ENCODE data around the gene EEF1G.
"Not testable (repeated sequence)": the region's sequence is repeated elsewhere in the genome, so short reads cannot be mapped to it uniquely, and the experiment has no call there.

The EEF1G gene

DNA sequence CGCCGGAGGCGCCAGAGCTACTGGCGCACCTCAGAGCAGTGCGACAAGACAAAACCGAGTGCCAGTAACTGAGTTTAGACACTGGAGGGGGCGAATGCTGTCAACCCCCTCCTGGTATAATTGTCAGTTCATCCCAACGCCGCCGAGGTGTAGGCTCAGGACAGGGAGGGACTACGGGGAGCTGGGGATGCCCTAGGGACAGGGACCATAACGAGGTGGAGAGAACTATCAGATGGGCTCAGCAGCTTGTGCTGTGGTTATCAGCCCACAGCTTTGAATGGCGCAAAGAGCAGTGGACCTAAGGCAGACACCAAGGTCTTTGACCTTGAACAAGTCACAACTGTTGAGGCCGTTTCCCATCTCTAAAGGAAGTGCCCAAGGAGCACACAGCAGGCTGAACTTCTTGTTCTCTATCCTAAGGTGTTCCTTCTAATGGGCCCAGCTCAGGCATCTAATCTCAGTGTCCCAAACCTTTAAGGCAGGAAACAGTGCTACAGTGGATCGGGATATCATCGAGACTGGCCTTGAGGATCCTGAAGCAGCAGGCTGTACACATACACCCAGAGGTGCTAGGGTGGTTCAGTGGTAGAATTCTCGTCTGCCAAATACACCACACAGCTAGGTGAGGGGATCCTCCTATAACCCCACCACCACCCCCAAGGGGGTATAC lies 18.6 kb upstream of the EEF1G start:
- H4K20me1 ChIP-seq (ENCODE audit: control insufficient read depth, insufficient read depth, low read depth, low read length): no peaks in the 10 kb centered on the region
- peaks cover 35% of the 10 kb centered on the region for H3K4me1 ChIP-seq (ENCODE audit: control insufficient read depth, low read length)
- peaks cover 32% of the 10 kb centered on the region for H3F3A ChIP-seq (ENCODE audit: control insufficient read depth, insufficient read depth)
- peaks cover 48% of the 10 kb centered on the region for H3K79me2 ChIP-seq (ENCODE audit: control insufficient read depth, low read length)
- peaks cover 84% of the 10 kb centered on the region for H3K36me3 ChIP-seq (ENCODE audit: control insufficient read depth, low read length)
- H3K9me2 ChIP-seq (replicated peaks; ENCODE audit: control insufficient read depth, low read length): no peaks in the 10 kb centered on the region
- peak overlapping the region; percentile 99 for H3K4me2 ChIP-seq (ENCODE audit: low read length)
- H3K27me3 ChIP-seq (ENCODE audit: control insufficient read depth, low read length): no peaks in the 10 kb centered on the region
- no peak for TF ChIP-seq EZH2phosphoT487 (IDR thresholded peaks at IDR 0.05; ENCODE audit: borderline replicate concordance, low read length)
- TF ChIP-seq, protein P1, sequence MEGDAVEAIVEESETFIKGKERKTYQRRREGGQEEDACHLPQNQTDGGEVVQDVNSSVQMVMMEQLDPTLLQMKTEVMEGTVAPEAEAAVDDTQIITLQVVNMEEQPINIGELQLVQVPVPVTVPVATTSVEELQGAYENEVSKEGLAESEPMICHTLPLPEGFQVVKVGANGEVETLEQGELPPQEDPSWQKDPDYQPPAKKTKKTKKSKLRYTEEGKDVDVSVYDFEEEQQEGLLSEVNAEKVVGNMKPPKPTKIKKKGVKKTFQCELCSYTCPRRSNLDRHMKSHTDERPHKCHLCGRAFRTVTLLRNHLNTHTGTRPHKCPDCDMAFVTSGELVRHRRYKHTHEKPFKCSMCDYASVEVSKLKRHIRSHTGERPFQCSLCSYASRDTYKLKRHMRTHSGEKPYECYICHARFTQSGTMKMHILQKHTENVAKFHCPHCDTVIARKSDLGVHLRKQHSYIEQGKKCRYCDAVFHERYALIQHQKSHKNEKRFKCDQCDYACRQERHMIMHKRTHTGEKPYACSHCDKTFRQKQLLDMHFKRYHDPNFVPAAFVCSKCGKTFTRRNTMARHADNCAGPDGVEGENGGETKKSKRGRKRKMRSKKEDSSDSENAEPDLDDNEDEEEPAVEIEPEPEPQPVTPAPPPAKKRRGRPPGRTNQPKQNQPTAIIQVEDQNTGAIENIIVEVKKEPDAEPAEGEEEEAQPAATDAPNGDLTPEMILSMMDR (IDR thresholded peaks at IDR 0.05; ENCODE audit: low read depth, low read length, poor library complexity, severe bottlenecking): no peak
- H3K27ac ChIP-seq (ENCODE audit: low read depth, low read length): peak overlapping the region; percentile 75
- no peaks in the 10 kb centered on the region for H3K9me3 ChIP-seq (ENCODE audit: control insufficient read depth, insufficient read depth, low read length)
- peak overlapping the region; percentile 83 for H3K4me3 ChIP-seq (ENCODE audit: low read length)

DNA sequence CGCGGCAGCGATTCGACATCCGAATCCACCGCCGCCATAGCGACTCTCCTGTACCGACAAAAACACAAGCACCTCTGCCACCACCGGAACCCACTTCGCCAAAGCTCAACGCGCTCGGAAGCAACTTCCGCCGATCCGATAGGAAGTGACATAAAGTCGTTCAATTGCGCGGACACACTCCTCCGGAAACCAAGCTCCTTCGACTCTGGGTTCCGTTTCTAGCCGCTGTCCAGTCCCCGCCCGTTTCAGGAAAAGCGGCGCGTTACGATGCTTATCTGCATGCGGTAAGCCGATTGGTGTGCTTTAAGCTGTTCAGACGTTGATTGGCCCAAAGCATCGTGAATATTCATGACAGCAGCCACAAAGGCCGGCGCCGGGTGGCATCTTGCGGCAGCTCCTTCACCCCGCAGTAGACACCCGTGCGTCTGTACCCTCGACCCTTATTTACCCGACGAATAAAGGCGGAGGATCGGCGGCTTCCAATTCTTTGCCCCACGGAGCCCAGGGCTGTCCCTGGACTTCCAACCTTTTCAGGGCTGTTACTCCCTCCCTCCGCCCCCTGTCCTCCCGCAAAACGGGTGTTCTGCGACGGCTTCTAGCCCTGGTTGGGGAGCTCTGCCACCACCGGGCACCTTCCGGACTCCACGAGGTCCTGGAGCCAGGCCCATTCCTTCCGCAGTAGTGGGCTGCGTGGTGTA lies 17.9 kb upstream of the EEF1G start, which contains the start of gene TUT1:
TUT1 (minus strand) TSS at position 76 of the 698 bp plus-strand sequence; CDS start at position 38, 38 bp downstream.
- Histone ChIP-seq H3K9me2 (replicated peaks; ENCODE audit: control insufficient read depth, low read length) (no peaks in the 10 kb centered on the region), H3F3A (ENCODE audit: control insufficient read depth, insufficient read depth) (peaks cover 32% of the 10 kb centered on the region), H3K4me1 (ENCODE audit: control insufficient read depth, low read length) (peaks cover 35% of the 10 kb centered on the region), H3K79me2 (ENCODE audit: control insufficient read depth, low read length) (peaks cover 48% of the 10 kb centered on the region), H3K9me3 (ENCODE audit: control insufficient read depth, insufficient read depth, low read length) (no peaks in the 10 kb centered on the region), H3K4me2 (ENCODE audit: low read length) (peak within 1 kb of the TSS; percentile 99), H3K4me3 (ENCODE audit: low read length) (peak within 1 kb of the TSS; percentile 86), H3K36me3 (ENCODE audit: control insufficient read depth, low read length) (peaks cover 83% of the 10 kb centered on the region), H3K27me3 (ENCODE audit: control insufficient read depth, low read length) (no peaks in the 10 kb centered on the region), H3K27ac (ENCODE audit: low read depth, low read length) (peak within 1 kb of the TSS; percentile 75), H4K20me1 (ENCODE audit: control insufficient read depth, insufficient read depth, low read depth, low read length) (no peaks in the 10 kb centered on the region)
- no peak for TF ChIP-seq EZH2phosphoT487 (IDR thresholded peaks at IDR 0.05; ENCODE audit: borderline replicate concordance, low read length)

DNA sequence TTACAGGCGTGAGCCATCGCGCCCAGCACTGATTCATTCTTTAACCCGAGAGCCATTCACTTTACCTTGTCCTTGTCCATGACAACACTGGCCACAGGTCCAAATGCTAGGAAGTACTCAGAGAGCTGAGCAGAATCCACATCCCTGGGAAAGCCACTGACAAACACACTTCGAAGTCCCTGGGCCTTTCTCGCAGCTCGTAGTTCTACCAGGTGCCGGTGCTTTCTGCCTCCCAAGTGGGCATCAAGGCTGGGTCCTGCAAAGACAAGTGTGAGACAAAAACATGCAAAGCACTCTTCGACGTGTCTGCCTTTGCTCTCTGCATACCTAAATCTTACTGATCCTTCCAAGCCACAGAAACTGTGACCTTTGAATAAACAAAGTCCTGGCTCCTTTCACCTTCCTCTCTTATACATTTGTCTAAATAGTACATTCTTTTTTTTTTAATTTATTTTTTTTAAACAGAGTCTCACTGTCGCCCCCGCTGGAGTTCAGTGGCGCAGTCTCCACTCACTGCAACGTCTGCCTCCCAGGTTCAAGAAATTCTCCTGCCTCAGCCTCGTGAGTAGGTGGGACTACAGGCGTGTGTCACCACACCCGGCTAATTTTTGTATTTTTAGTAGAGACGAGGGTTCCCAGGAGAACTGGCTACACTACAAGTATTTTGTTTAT lies 15.4 kb upstream of the EEF1G start:
- no peaks in the 10 kb centered on the region for H3K9me3 ChIP-seq (ENCODE audit: control insufficient read depth, insufficient read depth, low read length)
- no peaks in the 10 kb centered on the region for H3K27me3 ChIP-seq (ENCODE audit: control insufficient read depth, low read length)
- TF ChIP-seq EZH2phosphoT487 (IDR thresholded peaks at IDR 0.05; ENCODE audit: borderline replicate concordance, low read length): no peak
- TF ChIP-seq, protein P1 (IDR thresholded peaks at IDR 0.05; ENCODE audit: low read depth, low read length, poor library complexity, severe bottlenecking): peak; percentile 16
- H3K4me3 ChIP-seq (ENCODE audit: low read length): peak overlapping the region; percentile 86
- peak overlapping the region; percentile 74 for H3K4me2 ChIP-seq (ENCODE audit: low read length)
- H3F3A ChIP-seq (ENCODE audit: control insufficient read depth, insufficient read depth): peaks cover 17% of the 10 kb centered on the region
- peaks cover 74% of the 10 kb centered on the region for H3K36me3 ChIP-seq (ENCODE audit: control insufficient read depth, low read length)
- peaks cover 66% of the 10 kb centered on the region for H3K79me2 ChIP-seq (ENCODE audit: control insufficient read depth, low read length)
- no peak overlapping the region for H3K27ac ChIP-seq (ENCODE audit: low read depth, low read length)
- no peaks in the 10 kb centered on the region for H4K20me1 ChIP-seq (ENCODE audit: control insufficient read depth, insufficient read depth, low read depth, low read length)
- H3K9me2 ChIP-seq (replicated peaks; ENCODE audit: control insufficient read depth, low read length): no peaks in the 10 kb centered on the region
- H3K4me1 ChIP-seq (ENCODE audit: control insufficient read depth, low read length): peaks cover 35% of the 10 kb centered on the region

DNA sequence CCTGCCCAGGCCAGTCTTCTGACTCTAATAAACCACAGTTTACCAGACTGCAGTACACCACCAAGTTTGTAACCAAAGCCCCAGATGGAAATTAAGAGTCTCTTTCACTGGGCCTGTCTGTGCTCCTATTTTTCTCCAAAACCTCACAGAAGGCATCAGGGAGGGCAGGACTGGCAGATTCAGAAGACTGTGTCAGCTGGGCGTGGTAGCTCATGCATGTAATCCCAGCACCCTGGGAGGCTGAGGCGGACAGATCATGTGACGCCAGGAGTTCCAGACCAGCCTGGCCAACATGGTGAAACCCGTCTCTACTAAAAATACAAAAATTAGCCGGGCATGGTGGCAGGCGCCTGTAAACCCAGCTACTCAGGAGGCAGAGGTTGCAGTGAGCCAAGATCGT lies 11.7 kb upstream of the EEF1G start:
- Histone ChIP-seq H3K79me2 (ENCODE audit: control insufficient read depth, low read length) (peaks cover 62% of the 10 kb centered on the region), H3K36me3 (ENCODE audit: control insufficient read depth, low read length) (peaks cover 69% of the 10 kb centered on the region), H3K4me1 (ENCODE audit: control insufficient read depth, low read length) (peaks cover 11% of the 10 kb centered on the region)
- H3K27ac ChIP-seq (ENCODE audit: low read depth, low read length); H4K20me1 ChIP-seq (ENCODE audit: control insufficient read depth, insufficient read depth, low read depth, low read length); H3K9me2 ChIP-seq (replicated peaks; ENCODE audit: control insufficient read depth, low read length); H3K4me3 ChIP-seq (ENCODE audit: low read length); H3K4me2 ChIP-seq (ENCODE audit: low read length); H3F3A ChIP-seq (ENCODE audit: control insufficient read depth, insufficient read depth); H3K27me3 ChIP-seq (ENCODE audit: control insufficient read depth, low read length); H3K9me3 ChIP-seq (ENCODE audit: control insufficient read depth, insufficient read depth, low read length): not testable (repeated sequence)

DNA sequence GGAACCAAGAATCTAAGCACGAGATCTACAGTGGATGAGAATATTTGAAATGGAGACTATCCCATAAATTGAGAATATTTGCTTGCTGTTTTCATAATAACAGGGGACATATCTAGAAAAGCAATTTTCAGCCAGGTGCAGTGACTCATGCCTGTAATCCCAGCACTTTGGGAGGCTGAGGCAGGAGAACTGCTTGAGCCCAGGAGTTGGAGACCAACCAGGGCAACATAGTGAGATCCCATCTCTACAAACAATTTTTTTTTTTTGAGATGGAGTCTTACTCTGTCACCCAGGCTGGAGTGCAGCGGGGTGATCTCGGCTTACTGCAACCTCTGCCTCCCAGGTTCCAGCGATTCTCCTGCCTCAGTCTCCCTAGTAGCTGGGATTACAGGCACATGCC lies 8.0 kb upstream of the EEF1G start:
- Histone ChIP-seq H3K79me2 (ENCODE audit: control insufficient read depth, low read length) (peaks cover 32% of the 10 kb centered on the region), H3K36me3 (ENCODE audit: control insufficient read depth, low read length) (peaks cover 69% of the 10 kb centered on the region)
- not testable (repeated sequence) for H3K27ac ChIP-seq (ENCODE audit: low read depth, low read length); H3K9me2 ChIP-seq (replicated peaks; ENCODE audit: control insufficient read depth, low read length); H3F3A ChIP-seq (ENCODE audit: control insufficient read depth, insufficient read depth); H3K9me3 ChIP-seq (ENCODE audit: control insufficient read depth, insufficient read depth, low read length); H3K4me2 ChIP-seq (ENCODE audit: low read length); H3K4me3 ChIP-seq (ENCODE audit: low read length); H3K27me3 ChIP-seq (ENCODE audit: control insufficient read depth, low read length); H4K20me1 ChIP-seq (ENCODE audit: control insufficient read depth, insufficient read depth, low read depth, low read length); H3K4me1 ChIP-seq (ENCODE audit: control insufficient read depth, low read length)
